ENCODE measurements around the gene SLC4A1AP. TPM values are rescaled to one million over a fixed set of nuclear protein-coding genes. Genes with fewer than 3 reads are reported as not detected.

Gene SLC4A1AP
- total and polyA plus RNA-seq, 2 of the 13 experiments (the other 11 are each of a cell fraction or from before 2014, with no cell fraction given) = 15.3 to 44.6 TPM

- TF ChIP-seq MBNL3 (CRISPR knock-in tag; conservative IDR thresholded peaks at IDR 0.05) (no peak), HNF1A (IDR thresholded peaks at IDR 0.05; ENCODE audit: low read depth) (no peak; the same call in 1 of the 2 replicates), HNF1A (CRISPR knock-in tag; IDR thresholded peaks at IDR 0.05; ENCODE audit: borderline replicate concordance) (peak; percentile 18; the same call in 1 of the 2 replicates), ZBTB14 (CRISPR knock-in tag; IDR thresholded peaks at IDR 0.05) (no peak), XRCC5 (optimal IDR thresholded peaks at IDR 0.05; ENCODE audit: low read length) (peak; percentile 87), MAZ (IDR thresholded peaks at IDR 0.05; ENCODE audit: borderline replicate concordance, low read depth, low read length) (0 out of 2 replicates have a peak, but pooled peaks have one; percentile 47), MAZ (CRISPR knock-in tag; IDR thresholded peaks at IDR 0.05; ENCODE audit: low read depth) (peak; percentile 92), ZNF407 (CRISPR knock-in tag; IDR thresholded peaks at IDR 0.05; ENCODE audit: not compliant biosample characterization) (peak; percentile 66), BRCA1 (CRISPR knock-in tag; IDR thresholded peaks at IDR 0.05) (no peak; the same call in 1 of the 2 replicates), ZSCAN9 (CRISPR knock-in tag; IDR thresholded peaks at IDR 0.05; ENCODE audit: borderline replicate concordance) (peak; percentile 84; the same call in 1 of the 2 replicates), FOXM1 (CRISPR knock-in tag; IDR thresholded peaks at IDR 0.05) (no peak)
Observed at GRCh38 chr2:27628767-27629709, 34.7 kb upstream of the SLC4A1AP start, which contains the start of the genes CCDC121 and GPN1 (continued).

Measured in HepG2 (cell line).